ENCODE data around the gene LRP8. TPM values are rescaled to one million over a fixed set of nuclear protein-coding genes. Genes with fewer than 3 reads are reported as not detected.

Gene LRP8
- total and polyA plus RNA-seq, 2 of the 13 experiments (the other 11 are each of a cell fraction or from before 2014, with no cell fraction given) = 17.3 to 17.4 TPM

DNA sequence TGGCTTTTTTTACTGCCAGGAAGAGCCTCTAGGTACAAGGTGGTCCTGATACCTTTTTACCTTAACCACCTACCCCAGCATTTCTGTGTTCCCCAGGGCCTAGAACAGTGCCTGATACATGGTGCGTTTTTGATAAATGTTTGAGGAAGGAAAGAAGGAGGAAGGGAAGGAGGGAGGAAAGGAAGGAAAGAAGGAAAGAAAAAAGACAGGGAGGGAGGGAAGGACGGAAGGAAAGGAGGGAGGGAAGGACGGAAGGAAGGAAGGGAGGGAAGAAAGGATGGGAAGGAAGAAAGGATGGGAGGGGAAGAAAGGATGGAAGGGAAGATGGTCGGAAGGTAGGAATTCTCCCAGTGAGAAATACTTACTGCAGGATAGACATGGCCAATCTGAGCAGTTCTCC, 77.5 kb downstream of the LRP8 start:
- CTCF ChIA-PET (ENCODE audit: low intra/inter-chr PET ratio, low total read pairs) = no interaction called here
- Histone ChIP-seq H3K36me3 (replicated peaks in 1 of 2; ENCODE audit: control insufficient read depth in 1 of 2, insufficient read depth in 2 of 2, low read length in 2 of 2) (peaks cover 11 to 55% of the 10 kb centered on the region in 2 experiments; a peak in 4 of 5 replicates), H3K27ac (ENCODE audit: extremely low read length, insufficient read depth, low read length) (no peak overlapping the region), H4K20me1 (ENCODE audit: insufficient read depth, low read length) (no peaks in the 10 kb centered on the region), H2AFZ (ENCODE audit: low read length) (no peak overlapping the region), H3K4me2 (ENCODE audit: low read depth, low read length) (no peak overlapping the region), H3K27me3 (ENCODE audit: control insufficient read depth in 1 of 2, insufficient read depth in 2 of 2, low read length in 2 of 2) (no peaks in the 10 kb centered on the region), H3K9ac (ENCODE audit: insufficient read depth, low read depth, low read length) (no peak overlapping the region), H3K9me3 (ENCODE audit: low read length) (no peaks in the 10 kb centered on the region), H3K4me1 (ENCODE audit: insufficient read depth, low read length) (no peaks in the 10 kb centered on the region), H3K4me3 (replicated peaks in 1 of 3; ENCODE audit: insufficient read depth in 1 of 3, low read depth in 2 of 3, low read length in 3 of 3) (no peak overlapping the region), H3K79me2 (ENCODE audit: insufficient read depth, low read length) (no peaks in the 10 kb centered on the region)
- POLR2A ChIA-PET = no interaction called here
- WGBS (ENCODE audit: low lambda C conversion rate) = 95% methylated on average over 4 of the region's 4 CpGs
- intact Hi-C loops (cut with micrococcal nuclease; ENCODE audit: unreplicated experiment) (no loop called here), in situ Hi-C loops (cut with HindIII; ENCODE audit: extremely low pct_ligation_motif_present, low pct_unique_long_range_greater_than_20kb) (no loop called here)
- peak; percentile 44 for TF ChIP-seq HNRNPK (IDR thresholded peaks at IDR 0.05; ENCODE audit: low read depth, low read length, poor library complexity, severe bottlenecking)
- TF ChIP-seq KMT2B (CRISPR knock-in tag; IDR thresholded peaks at IDR 0.05) = no peak
- no TSS peak for BruUV-seq (replicated peaks)
- ATAC-seq (no peak), FAIRE-seq (no peak), DNase-seq (ENCODE audit: low spot score) (no peak)

DNA sequence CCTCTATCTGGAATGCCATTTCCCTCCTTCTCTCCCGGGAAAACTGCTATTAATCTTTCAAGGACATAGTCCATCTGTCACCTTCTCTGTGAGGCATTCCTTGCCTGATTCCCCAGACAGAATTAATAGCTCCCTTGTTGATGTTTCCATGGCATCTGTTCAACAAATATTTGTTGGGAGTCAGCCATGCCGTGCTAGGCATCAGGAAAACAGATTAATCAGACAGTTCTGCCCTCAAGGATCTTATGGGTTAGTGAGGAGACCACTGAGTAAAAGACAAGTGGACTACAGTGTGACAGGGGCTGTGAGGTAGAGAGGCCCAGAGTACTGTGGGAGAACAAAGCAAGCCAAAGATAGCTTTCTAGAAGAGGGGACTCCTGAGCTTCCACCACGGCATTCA, 78.2 kb downstream of the LRP8 start:
- DNase-seq (ENCODE audit: low spot score) = no peak
- H3K9me3 ChIP-seq (ENCODE audit: low read length) = no peaks in the 10 kb centered on the region
- POLR2A ChIA-PET = no interaction called here
- WGBS (ENCODE audit: low lambda C conversion rate) = 70% methylated on average over 3 of the region's 3 CpGs
- in situ Hi-C loops (cut with HindIII; ENCODE audit: extremely low pct_ligation_motif_present, low pct_unique_long_range_greater_than_20kb) (no loop called here), intact Hi-C loops (cut with micrococcal nuclease; ENCODE audit: unreplicated experiment) (no loop called here)
- H3K27me3 ChIP-seq (ENCODE audit: control insufficient read depth in 1 of 2, insufficient read depth in 2 of 2, low read length in 2 of 2) = no peaks in the 10 kb centered on the region
- CTCF ChIA-PET (ENCODE audit: low intra/inter-chr PET ratio, low total read pairs) = no interaction called here
- no peak for ATAC-seq
- H3K4me1 ChIP-seq (ENCODE audit: insufficient read depth, low read length) = no peaks in the 10 kb centered on the region
- no peak overlapping the region for H3K9ac ChIP-seq (ENCODE audit: insufficient read depth, low read depth, low read length)
- no peak overlapping the region for H3K4me3 ChIP-seq (replicated peaks in 1 of 3; ENCODE audit: insufficient read depth in 1 of 3, low read depth in 2 of 3, low read length in 3 of 3)
- no peak overlapping the region for H3K27ac ChIP-seq (ENCODE audit: extremely low read length, insufficient read depth, low read length)
- H3K4me2 ChIP-seq (ENCODE audit: low read depth, low read length) = no peak overlapping the region
- peaks cover 10 to 49% of the 10 kb centered on the region in 2 experiments; a peak in 4 of 5 replicates for H3K36me3 ChIP-seq (replicated peaks in 1 of 2; ENCODE audit: control insufficient read depth in 1 of 2, insufficient read depth in 2 of 2, low read length in 2 of 2)
- H4K20me1 ChIP-seq (ENCODE audit: insufficient read depth, low read length) = no peaks in the 10 kb centered on the region
- FAIRE-seq = no peak
- H2AFZ ChIP-seq (ENCODE audit: low read length) = no peak overlapping the region
- H3K79me2 ChIP-seq (ENCODE audit: insufficient read depth, low read length) = no peaks in the 10 kb centered on the region
- BruUV-seq (replicated peaks) = no TSS peak
- TF ChIP-seq ZFP41 (CRISPR knock-in tag; IDR thresholded peaks at IDR 0.05; ENCODE audit: borderline replicate concordance) (no peak), TSC22D2 (CRISPR knock-in tag; IDR thresholded peaks at IDR 0.05; ENCODE audit: borderline replicate concordance) (no peak), ZNF496 (CRISPR knock-in tag; IDR thresholded peaks at IDR 0.05; ENCODE audit: insufficient replicate concordance) (no peak)
- TF ChIP-seq, protein P1, sequence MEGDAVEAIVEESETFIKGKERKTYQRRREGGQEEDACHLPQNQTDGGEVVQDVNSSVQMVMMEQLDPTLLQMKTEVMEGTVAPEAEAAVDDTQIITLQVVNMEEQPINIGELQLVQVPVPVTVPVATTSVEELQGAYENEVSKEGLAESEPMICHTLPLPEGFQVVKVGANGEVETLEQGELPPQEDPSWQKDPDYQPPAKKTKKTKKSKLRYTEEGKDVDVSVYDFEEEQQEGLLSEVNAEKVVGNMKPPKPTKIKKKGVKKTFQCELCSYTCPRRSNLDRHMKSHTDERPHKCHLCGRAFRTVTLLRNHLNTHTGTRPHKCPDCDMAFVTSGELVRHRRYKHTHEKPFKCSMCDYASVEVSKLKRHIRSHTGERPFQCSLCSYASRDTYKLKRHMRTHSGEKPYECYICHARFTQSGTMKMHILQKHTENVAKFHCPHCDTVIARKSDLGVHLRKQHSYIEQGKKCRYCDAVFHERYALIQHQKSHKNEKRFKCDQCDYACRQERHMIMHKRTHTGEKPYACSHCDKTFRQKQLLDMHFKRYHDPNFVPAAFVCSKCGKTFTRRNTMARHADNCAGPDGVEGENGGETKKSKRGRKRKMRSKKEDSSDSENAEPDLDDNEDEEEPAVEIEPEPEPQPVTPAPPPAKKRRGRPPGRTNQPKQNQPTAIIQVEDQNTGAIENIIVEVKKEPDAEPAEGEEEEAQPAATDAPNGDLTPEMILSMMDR (CRISPR knock-in tag; IDR thresholded peaks at IDR 0.05) = no peak
